Mammary epithelial cell (primary cell): ENCODE results near the gene WDR13.
"Not testable (repeated sequence)": the region's sequence is repeated elsewhere in the genome, so short reads cannot be mapped to it uniquely, and the experiment has no call there.

Source experiments
- EZH2 ChIP-seq: IDR thresholded peaks from 2 replicates; pipeline ENCODE4 v1.6.1; 2012; ENCODE audit warnings: low read length, inconsistent platforms, borderline replicate concordance
- TF ChIP-seq, protein P1 (sequence below), 2 donors: IDR thresholded peaks in 1 of 2; conservative IDR thresholded peaks in 1 of 2; 2 replicates each; pipeline ENCODE4 v1.5.1; 2011 to 2012; ENCODE audit warnings: inconsistent platforms in 2 of 2, low read length in 2 of 2, mild to moderate bottlenecking in 2 of 2, control low read depth in 1 of 2, low read depth in 1 of 2; ENCODE audit not compliant: insufficient read depth in 1 of 2; ENCODE audit errors: extremely low read depth in 1 of 2

DNA sequence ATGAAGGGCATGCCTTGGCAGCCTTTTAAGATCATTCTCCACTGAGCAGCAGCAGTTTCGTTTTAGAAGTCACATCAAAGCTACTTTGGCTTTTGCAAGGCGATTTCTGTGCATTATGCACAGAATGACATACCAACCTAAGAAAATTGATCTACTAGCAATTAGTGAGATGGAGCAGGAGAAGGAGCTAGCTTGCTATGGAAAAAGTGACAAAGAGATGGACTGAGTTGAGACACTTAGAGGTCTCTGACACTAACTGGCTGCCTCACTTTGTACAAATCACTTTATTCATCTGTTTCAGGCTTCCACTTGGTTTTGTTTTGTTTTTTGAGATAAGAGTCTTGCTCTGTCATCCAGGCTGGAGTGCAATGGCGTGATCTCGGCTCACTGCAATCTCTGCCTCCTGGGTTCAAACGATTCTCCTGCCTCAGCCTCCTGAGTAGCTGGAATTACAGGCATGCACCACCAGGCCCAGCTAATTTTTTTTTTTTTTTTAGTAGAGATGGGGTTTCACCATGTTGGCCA lies 54.8 kb downstream of the WDR13 start:
- TF ChIP-seq, protein P1, sequence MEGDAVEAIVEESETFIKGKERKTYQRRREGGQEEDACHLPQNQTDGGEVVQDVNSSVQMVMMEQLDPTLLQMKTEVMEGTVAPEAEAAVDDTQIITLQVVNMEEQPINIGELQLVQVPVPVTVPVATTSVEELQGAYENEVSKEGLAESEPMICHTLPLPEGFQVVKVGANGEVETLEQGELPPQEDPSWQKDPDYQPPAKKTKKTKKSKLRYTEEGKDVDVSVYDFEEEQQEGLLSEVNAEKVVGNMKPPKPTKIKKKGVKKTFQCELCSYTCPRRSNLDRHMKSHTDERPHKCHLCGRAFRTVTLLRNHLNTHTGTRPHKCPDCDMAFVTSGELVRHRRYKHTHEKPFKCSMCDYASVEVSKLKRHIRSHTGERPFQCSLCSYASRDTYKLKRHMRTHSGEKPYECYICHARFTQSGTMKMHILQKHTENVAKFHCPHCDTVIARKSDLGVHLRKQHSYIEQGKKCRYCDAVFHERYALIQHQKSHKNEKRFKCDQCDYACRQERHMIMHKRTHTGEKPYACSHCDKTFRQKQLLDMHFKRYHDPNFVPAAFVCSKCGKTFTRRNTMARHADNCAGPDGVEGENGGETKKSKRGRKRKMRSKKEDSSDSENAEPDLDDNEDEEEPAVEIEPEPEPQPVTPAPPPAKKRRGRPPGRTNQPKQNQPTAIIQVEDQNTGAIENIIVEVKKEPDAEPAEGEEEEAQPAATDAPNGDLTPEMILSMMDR (conservative IDR thresholded peaks at IDR 0.05 in 1 of 2, IDR thresholded peaks at IDR 0.05 in 1 of 2; ENCODE audit: extremely low read depth in 1 of 2, insufficient read depth in 1 of 2, low read depth in 1 of 2, low read length in 2 of 2): not testable (repeated sequence)
- not testable (repeated sequence) for TF ChIP-seq EZH2
